ENCODE results near the gene COL13A1.

DNA sequence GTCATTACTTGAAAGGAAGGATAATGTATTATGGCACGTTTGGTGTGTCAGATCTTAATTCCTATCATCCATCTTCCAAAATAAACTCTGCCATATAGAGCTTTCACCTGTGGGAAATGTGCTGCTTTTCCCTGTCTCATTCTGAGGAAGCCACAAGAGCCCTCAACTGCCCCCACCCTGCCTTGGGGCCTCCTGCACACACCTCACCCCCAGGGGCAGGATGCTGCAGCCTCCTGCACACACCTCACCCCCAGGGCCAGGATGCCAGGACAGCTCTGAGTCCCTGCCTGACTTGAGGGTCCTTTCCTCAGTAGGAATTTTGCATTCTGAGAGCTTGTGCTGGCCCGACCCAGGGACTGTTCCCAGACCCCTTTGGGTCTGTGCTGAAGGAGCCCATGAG, 67.1 kb downstream of the COL13A1 start:
- TF ChIP-seq POLR2A (IDR thresholded peaks at IDR 0.05; ENCODE audit: borderline replicate concordance, extremely low read depth, insufficient read depth, insufficient read length) (no peak), EZH2 (IDR thresholded peaks at IDR 0.05) (no peak), POLR2AphosphoS5 (IDR thresholded peaks at IDR 0.05; ENCODE audit: low read depth, low read length) (no peak), JUND (IDR thresholded peaks at IDR 0.05) (no peak)
- TF ChIP-seq, protein P1, sequence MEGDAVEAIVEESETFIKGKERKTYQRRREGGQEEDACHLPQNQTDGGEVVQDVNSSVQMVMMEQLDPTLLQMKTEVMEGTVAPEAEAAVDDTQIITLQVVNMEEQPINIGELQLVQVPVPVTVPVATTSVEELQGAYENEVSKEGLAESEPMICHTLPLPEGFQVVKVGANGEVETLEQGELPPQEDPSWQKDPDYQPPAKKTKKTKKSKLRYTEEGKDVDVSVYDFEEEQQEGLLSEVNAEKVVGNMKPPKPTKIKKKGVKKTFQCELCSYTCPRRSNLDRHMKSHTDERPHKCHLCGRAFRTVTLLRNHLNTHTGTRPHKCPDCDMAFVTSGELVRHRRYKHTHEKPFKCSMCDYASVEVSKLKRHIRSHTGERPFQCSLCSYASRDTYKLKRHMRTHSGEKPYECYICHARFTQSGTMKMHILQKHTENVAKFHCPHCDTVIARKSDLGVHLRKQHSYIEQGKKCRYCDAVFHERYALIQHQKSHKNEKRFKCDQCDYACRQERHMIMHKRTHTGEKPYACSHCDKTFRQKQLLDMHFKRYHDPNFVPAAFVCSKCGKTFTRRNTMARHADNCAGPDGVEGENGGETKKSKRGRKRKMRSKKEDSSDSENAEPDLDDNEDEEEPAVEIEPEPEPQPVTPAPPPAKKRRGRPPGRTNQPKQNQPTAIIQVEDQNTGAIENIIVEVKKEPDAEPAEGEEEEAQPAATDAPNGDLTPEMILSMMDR (IDR thresholded peaks at IDR 0.05 in 2 of 3, conservative IDR thresholded peaks at IDR 0.05 in 1 of 3; ENCODE audit: borderline replicate concordance in 1 of 3, insufficient read depth in 1 of 3, low read depth in 2 of 3, low read length in 2 of 3) = no peak
- TF ChIP-seq, protein P2, sequence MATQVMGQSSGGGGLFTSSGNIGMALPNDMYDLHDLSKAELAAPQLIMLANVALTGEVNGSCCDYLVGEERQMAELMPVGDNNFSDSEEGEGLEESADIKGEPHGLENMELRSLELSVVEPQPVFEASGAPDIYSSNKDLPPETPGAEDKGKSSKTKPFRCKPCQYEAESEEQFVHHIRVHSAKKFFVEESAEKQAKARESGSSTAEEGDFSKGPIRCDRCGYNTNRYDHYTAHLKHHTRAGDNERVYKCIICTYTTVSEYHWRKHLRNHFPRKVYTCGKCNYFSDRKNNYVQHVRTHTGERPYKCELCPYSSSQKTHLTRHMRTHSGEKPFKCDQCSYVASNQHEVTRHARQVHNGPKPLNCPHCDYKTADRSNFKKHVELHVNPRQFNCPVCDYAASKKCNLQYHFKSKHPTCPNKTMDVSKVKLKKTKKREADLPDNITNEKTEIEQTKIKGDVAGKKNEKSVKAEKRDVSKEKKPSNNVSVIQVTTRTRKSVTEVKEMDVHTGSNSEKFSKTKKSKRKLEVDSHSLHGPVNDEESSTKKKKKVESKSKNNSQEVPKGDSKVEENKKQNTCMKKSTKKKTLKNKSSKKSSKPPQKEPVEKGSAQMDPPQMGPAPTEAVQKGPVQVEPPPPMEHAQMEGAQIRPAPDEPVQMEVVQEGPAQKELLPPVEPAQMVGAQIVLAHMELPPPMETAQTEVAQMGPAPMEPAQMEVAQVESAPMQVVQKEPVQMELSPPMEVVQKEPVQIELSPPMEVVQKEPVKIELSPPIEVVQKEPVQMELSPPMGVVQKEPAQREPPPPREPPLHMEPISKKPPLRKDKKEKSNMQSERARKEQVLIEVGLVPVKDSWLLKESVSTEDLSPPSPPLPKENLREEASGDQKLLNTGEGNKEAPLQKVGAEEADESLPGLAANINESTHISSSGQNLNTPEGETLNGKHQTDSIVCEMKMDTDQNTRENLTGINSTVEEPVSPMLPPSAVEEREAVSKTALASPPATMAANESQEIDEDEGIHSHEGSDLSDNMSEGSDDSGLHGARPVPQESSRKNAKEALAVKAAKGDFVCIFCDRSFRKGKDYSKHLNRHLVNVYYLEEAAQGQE (IDR thresholded peaks at IDR 0.05; ENCODE audit: low read depth) = no peak
